Loucy (cell line): Measurements from ENCODE around the gene LAMC3.

Experiments used
- CTCF ChIP-seq: fragments of 200-600 bp; sonication (generic); conservative IDR thresholded peaks from 2 replicates; pipeline ENCODE4 v1.5.1; 2014; ENCODE audit warnings: mild to moderate bottlenecking, antibody characterized with exemption, low read length
- EZH2phosphoT487 ChIP-seq: fragments of 200-600 bp; IDR thresholded peaks from 2 replicates; pipeline ENCODE4 v1.6.1; 2018; ENCODE audit warnings: antibody characterized with exemption, mild to moderate bottlenecking, moderate library complexity, borderline replicate concordance

GRCh38 chr9:131033269-131034224, 24.6 kb downstream of the LAMC3 start:
- TF ChIP-seq CTCF: no peak
- TF ChIP-seq EZH2phosphoT487: no peak
